Muscle of back (tissue), 11 donors: ENCODE data around the gene TCF4. TPM values are rescaled to one million over a fixed set of nuclear protein-coding genes. Genes with fewer than 3 reads are reported as not detected.
A peak's percentile ranks its signal among the peaks of the same experiment; 100 is the strongest.

Experiments used
- DNase-seq, 3 donors: peaks; one replicate each; pipeline versions ENCODE4 v3.0.0 to v3.0.0-alpha.2; 2013
- polyA plus RNA-seq, 10 donors: library from polyadenylated mRNA; unstranded; fragments of 120-200 nt; gene quantifications; one replicate each; pipeline ENCODE4 v1.2.1, GENCODE V29; 2013; ENCODE audit not compliant: insufficient read length in 10 of 10

TCF4 gene
- polyA plus RNA-seq, 10 donors, result 96.8 to 173 (median 130) TPM

- no peak for DNase-seq
Measured at GRCh38 chr18:55353806-55354205, 234.2 kb downstream of the TCF4 start.

GRCh38 chr18:55353391-55353790, 234.6 kb downstream of the TCF4 start:
- DNase-seq, result no peak

- no peak for DNase-seq
Measured at GRCh38 chr18:55351980-55352714, 235.8 kb downstream of the TCF4 start.

- DNase-seq, result no peak
Measured at GRCh38 chr18:55351241-55351691, 236.7 kb downstream of the TCF4 start.

GRCh38 chr18:55349685-55350084, 238.3 kb downstream of the TCF4 start:
- DNase-seq, result no peak

- no peak for DNase-seq
Measured at GRCh38 chr18:55346961-55347740, 240.8 kb downstream of the TCF4 start.

GRCh38 chr18:55346387-55346786, 241.6 kb downstream of the TCF4 start:
- DNase-seq, result no peak

- DNase-seq, result no peak
Measured at GRCh38 chr18:55345103-55345950, 242.7 kb downstream of the TCF4 start.

- peak in 1 of 3 donors; percentile 74 for DNase-seq
Measured at GRCh38 chr18:55343396-55344073, 244.5 kb downstream of the TCF4 start.

GRCh38 chr18:55340998-55341397, 247.0 kb downstream of the TCF4 start:
- no peak for DNase-seq

- DNase-seq, result no peak
Measured at GRCh38 chr18:55339990-55340389, 248.0 kb downstream of the TCF4 start.

GRCh38 chr18:55338978-55339650, 248.9 kb downstream of the TCF4 start:
- no peak for DNase-seq

- DNase-seq, result peak in 1 of 3 donors; percentile 55
Measured at GRCh38 chr18:55337908-55338521, 250.0 kb downstream of the TCF4 start.

- DNase-seq, result no peak
Measured at GRCh38 chr18:55337138-55337537, 250.9 kb downstream of the TCF4 start.

- no peak for DNase-seq
Measured at GRCh38 chr18:55336438-55337100, 251.4 kb downstream of the TCF4 start.

- no peak for DNase-seq
Measured at GRCh38 chr18:55334875-55335274, 253.1 kb downstream of the TCF4 start.

GRCh38 chr18:55331301-55331700, 256.7 kb downstream of the TCF4 start:
- no peak for DNase-seq

GRCh38 chr18:55328301-55328700, 259.7 kb downstream of the TCF4 start:
- DNase-seq, result peak in 1 of 3 donors; percentile 62

- no peak for DNase-seq
Measured at GRCh38 chr18:55327454-55327853, 260.5 kb downstream of the TCF4 start.

GRCh38 chr18:55326134-55326533, 261.9 kb downstream of the TCF4 start:
- no peak for DNase-seq
